ENCODE measurements around the gene NOA1. TPM values are rescaled to one million over a fixed set of nuclear protein-coding genes. Genes with fewer than 3 reads are reported as not detected.

Gene NOA1
- total RNA-seq, 1 experiment from 2014 or later, result 23.2 TPM

- no peak for TF ChIP-seq CTCF (IDR thresholded peaks at IDR 0.05; ENCODE audit: unreplicated experiment)
- intact Hi-C loops (cut with micrococcal nuclease), result no loop called here
- CTCF ChIA-PET, result interaction anchor here (0.6 kb wide), 1 partner anchor 282 kb away, joined by 4 read pairs; no protein-coding TSS in a partner anchor
- no TSS peak for BruUV-seq (replicated peaks)
- POLR2A ChIA-PET, result interaction anchor here (5.3 kb wide), 1 partner anchor 19 kb away, joined by 29 read pairs; the partner anchor contains the start of genes NOA1 and POLR2B
- H3K9me3 Mint-ChIP-seq (ENCODE audit: unreplicated experiment), result no peaks in the 10 kb centered on the region
- peaks cover 24% of the 10 kb centered on the region for H3K36me3 Mint-ChIP-seq (ENCODE audit: insufficient read depth, unreplicated experiment)
- H3K27me3 Mint-ChIP-seq (ENCODE audit: insufficient read depth, unreplicated experiment), result no peaks in the 10 kb centered on the region
- no peak overlapping the region for H3K27ac Mint-ChIP-seq (ENCODE audit: low read depth, unreplicated experiment)
- H3K4me3 Mint-ChIP-seq (ENCODE audit: unreplicated experiment), result no peak overlapping the region
- DNase-seq (ENCODE audit: unreplicated experiment), result no peak
- H3K4me1 Mint-ChIP-seq (ENCODE audit: insufficient read depth, unreplicated experiment), result peaks cover 9% of the 10 kb centered on the region
Observed at GRCh38 chr4:56959100-56959499, 18.3 kb downstream of the NOA1 start.

- intact Hi-C loops (cut with micrococcal nuclease), result no loop called here
- POLR2A ChIA-PET, result interaction anchor here (0.6 to 3.3 kb wide), 7 partner anchors 16 to 200 kb away, joined by 3 to 26 read pairs (median 3); partner anchors contain the start of genes NOA1, POLR2B and REST
- BruUV-seq (replicated peaks), result no TSS peak
- Mint-ChIP-seq H3K9me3 (ENCODE audit: unreplicated experiment) (no peaks in the 10 kb centered on the region), H3K4me1 (ENCODE audit: insufficient read depth, unreplicated experiment) (peaks cover 9% of the 10 kb centered on the region), H3K36me3 (ENCODE audit: insufficient read depth, unreplicated experiment) (peaks cover 18% of the 10 kb centered on the region), H3K4me3 (ENCODE audit: unreplicated experiment) (peak overlapping the region; percentile 36), H3K27me3 (ENCODE audit: insufficient read depth, unreplicated experiment) (no peaks in the 10 kb centered on the region), H3K27ac (ENCODE audit: low read depth, unreplicated experiment) (peak overlapping the region; percentile 50)
- TF ChIP-seq CTCF (IDR thresholded peaks at IDR 0.05; ENCODE audit: unreplicated experiment), result no peak
- DNase-seq (ENCODE audit: unreplicated experiment), result peak; percentile 93
- CTCF ChIA-PET, result interaction anchor here (1.3 kb wide), 1 partner anchor 19 kb away, joined by 4 read pairs; the partner anchor contains the start of gene NOA1
Observed at GRCh38 chr4:56958111-56958517, 19.3 kb downstream of the NOA1 start.

- intact Hi-C loops (cut with micrococcal nuclease), result no loop called here
- Mint-ChIP-seq H3K27ac (ENCODE audit: low read depth, unreplicated experiment) (no peak overlapping the region), H3K27me3 (ENCODE audit: insufficient read depth, unreplicated experiment) (no peaks in the 10 kb centered on the region), H3K4me3 (ENCODE audit: unreplicated experiment) (no peak overlapping the region), H3K4me1 (ENCODE audit: insufficient read depth, unreplicated experiment) (peaks cover 9% of the 10 kb centered on the region), H3K9me3 (ENCODE audit: unreplicated experiment) (no peaks in the 10 kb centered on the region), H3K36me3 (ENCODE audit: insufficient read depth, unreplicated experiment) (peaks cover 8% of the 10 kb centered on the region)
- DNase-seq (ENCODE audit: unreplicated experiment), result no peak
- TF ChIP-seq CTCF (IDR thresholded peaks at IDR 0.05; ENCODE audit: unreplicated experiment), result no peak
- BruUV-seq (replicated peaks), result no TSS peak
- ChIA-PET POLR2A (interaction anchor here (0.6 kb wide), 1 partner anchor 37 kb away, joined by 3 read pairs; no protein-coding TSS in a partner anchor), CTCF (interaction anchor here (1.2 kb wide), 1 partner anchor 11 kb away, joined by 3 read pairs; no protein-coding TSS in a partner anchor)
Observed at GRCh38 chr4:56953680-56954520, 23.5 kb downstream of the NOA1 start.

- Mint-ChIP-seq H3K4me3 (ENCODE audit: unreplicated experiment) (no peak overlapping the region), H3K27me3 (ENCODE audit: insufficient read depth, unreplicated experiment) (no peaks in the 10 kb centered on the region), H3K36me3 (ENCODE audit: insufficient read depth, unreplicated experiment) (peaks cover 37% of the 10 kb centered on the region), H3K9me3 (ENCODE audit: unreplicated experiment) (no peaks in the 10 kb centered on the region), H3K4me1 (ENCODE audit: insufficient read depth, unreplicated experiment) (peaks cover 8% of the 10 kb centered on the region), H3K27ac (ENCODE audit: low read depth, unreplicated experiment) (no peak overlapping the region)
- ChIA-PET POLR2A (interaction anchor here (0.8 to 1.3 kb wide), 4 partner anchors 9 to 36 kb away, joined by 3 to 7 read pairs (median 4); partner anchors contain the start of gene NOA1), CTCF (interaction anchor here (0.6 to 0.7 kb wide), 2 partner anchors 15 to 32 kb away, joined by 3 to 7 read pairs; no protein-coding TSS in a partner anchor)
- intact Hi-C loops (cut with micrococcal nuclease), result no loop called here
- no peak for TF ChIP-seq CTCF (IDR thresholded peaks at IDR 0.05; ENCODE audit: unreplicated experiment)
- BruUV-seq (replicated peaks), result no TSS peak
- no peak for DNase-seq (ENCODE audit: unreplicated experiment)
Observed at GRCh38 chr4:56941403-56941802, 36.0 kb downstream of the NOA1 start.

Measured in MCF 10A (cell line).